HG02870 (cell line): ENCODE results near the gene CCDC74A.
"Not testable (repeated sequence)": the region's sequence is repeated elsewhere in the genome, so short reads cannot be mapped to it uniquely, and the experiment has no call there.

Experiments
- ATAC-seq: cut with Tn5 transposase; IDR thresholded peaks from one replicate; pipeline ENCODE4 v1.9.1; 2021; ENCODE audit warnings: mild to moderate bottlenecking, moderate library complexity; ENCODE audit not compliant: unreplicated experiment

The CCDC74A gene

GRCh38 chr2:131525256-131525655 is 2.4 kb upstream of the CCDC74A start:
- not testable (repeated sequence) for ATAC-seq

DNA sequence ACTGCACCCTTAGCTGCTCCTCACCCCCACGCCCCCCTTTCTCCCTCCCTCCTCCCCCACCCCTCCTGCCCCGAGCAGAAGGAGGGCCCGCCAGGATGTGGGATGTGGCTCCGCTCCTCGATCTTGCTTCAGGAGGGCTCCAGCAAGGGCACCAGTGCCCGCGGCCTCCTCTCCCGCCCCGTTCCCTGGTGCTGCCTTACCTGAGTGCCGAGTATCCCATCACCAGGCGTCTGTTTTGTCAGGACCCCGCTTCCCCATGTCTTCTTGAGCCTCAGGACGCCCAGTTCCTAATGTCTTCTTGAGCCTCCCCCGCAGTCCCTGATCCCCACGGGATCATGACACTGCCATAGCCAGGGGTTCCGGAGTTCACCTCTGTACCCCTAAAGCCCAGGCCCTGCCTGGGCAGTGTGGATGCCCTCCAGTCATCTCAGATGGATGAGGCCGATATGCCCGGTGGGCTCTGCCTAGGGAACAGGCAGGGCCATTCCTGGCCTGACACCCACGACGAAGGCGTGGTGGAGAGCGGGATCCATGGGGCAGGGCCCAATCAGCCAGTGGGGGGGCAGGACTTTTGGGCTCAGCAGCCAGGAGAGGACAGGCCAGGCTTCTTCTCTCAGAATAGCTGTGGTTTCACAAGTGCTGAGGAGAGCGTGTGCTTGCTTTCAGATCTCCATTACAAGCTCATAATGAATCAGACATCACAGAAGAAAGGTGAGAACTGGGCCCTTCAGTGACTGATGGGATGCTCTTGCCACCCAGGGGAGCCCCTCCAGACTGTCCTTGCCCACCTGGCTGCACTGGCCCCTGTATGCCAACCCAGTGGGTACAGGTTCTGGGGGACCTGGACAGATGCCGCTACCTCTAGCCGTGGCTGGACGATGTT is 1.5 kb downstream of the CCDC74A start:
- peak; percentile 56 for ATAC-seq

DNA sequence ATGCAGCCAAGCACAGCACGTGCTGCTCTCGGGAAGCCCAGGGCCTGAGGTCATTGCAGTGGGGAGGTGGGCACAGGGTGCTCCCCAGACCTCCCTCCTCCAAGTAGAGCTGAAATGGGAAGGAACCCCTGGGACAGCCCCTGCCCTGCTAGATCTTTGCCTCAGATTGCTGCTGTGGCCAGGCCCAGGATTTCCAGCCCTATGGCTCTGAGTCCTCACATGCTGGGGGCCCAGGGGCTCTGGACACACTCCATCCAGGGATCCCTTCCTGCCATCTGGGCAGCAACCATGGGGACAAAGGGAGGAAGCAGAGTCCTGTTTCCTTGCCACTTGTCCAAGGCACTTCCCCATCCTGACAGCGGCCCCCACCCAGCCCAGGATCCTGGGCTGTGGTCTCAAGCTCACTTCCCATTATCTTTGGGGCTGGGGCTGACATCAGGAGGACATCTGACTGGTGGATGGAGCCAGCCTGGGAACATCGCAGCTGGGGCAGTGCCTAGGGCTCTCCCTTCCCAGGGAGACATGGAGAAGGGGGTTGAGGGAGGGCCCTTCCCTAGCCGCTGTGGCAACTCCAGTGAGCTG is 2.3 kb downstream of the CCDC74A start:
- not testable (repeated sequence) for ATAC-seq

GRCh38 chr2:131530626-131531344 is 3.1 kb downstream of the CCDC74A start:
- not testable (repeated sequence) for ATAC-seq

- ATAC-seq: not testable (repeated sequence)
These were observed 4.0 kb downstream of the CCDC74A start for GRCh38 chr2:131531547-131532185.

DNA sequence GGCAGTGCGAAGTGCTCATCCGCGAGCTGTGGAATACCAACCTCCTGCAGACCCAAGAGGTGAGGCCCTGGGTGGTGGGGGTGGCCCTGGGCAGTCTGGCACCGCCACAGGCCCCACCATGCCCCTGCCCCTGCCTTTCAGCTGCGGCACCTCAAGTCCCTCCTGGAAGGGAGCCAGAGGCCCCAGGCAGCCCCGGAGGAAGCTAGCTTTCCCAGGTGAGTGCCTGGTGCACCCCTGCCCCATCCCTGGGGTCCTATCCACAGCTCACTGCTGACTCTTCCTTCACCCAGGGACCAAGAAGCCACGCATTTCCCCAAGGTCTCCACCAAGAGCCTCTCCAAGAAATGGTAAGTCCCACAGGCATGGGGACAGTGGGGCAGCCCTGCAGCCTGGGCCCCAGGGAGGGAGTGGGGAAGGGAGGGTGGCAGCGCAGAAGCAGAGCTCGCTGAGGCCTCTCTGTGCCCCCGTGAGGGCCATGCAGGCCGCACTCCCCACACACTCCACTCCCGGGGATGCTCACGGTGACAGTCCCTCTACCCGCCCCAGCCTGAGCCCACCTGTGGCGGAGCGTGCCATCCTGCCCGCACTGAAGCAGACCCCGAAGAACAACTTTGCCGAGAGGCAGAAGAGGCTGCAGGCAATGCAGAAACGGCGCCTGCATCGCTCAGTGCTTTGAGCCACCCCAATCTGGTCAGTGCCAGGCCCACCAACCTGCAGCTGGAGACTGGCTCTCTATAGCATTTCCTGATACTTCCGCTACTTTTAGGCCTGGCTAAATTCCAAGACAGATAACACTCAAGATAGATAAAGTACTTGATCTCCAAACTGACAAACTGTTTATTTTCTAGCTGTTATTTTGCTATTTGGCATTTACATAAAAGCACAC is 5.3 kb downstream of the CCDC74A start:
- not testable (repeated sequence) for ATAC-seq

DNA sequence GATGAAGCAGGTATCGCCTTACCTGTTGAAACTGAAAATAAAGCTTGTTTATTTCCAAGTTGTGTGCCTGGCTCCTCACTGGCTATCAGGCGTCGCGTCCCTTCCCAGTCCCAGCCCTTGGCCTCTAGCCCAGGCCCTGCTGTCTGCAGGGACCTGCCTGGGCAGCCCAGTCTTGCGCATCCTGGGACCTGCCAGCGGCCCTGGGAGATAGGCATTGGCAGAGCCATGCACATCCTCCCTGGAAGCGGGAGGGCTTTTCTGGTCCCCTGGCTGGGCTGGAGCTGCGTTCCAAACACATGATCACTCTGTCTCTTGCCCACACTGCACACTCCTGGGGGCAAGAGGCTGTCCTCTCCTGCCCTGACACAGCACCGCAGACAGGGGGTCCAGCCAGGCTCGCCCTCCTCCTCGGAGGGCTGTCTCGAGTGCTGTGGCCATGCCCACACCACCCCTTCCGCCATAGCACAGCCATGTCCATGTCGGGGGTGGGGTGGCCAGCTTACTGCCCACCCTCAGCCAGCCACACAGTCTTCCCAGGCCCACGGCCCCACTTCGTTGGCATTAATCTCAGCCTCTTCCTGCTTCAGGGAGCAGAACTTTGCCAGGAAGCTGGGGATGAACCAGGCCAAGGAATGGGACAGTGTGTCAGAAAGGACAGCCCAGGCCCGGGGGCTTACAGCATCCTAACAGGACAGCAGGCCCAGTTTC is 6.1 kb downstream of the CCDC74A start:
- not testable (repeated sequence) for ATAC-seq

- ATAC-seq: not testable (repeated sequence)
These were observed 6.6 kb downstream of the CCDC74A start for GRCh38 chr2:131534317-131534672.

DNA sequence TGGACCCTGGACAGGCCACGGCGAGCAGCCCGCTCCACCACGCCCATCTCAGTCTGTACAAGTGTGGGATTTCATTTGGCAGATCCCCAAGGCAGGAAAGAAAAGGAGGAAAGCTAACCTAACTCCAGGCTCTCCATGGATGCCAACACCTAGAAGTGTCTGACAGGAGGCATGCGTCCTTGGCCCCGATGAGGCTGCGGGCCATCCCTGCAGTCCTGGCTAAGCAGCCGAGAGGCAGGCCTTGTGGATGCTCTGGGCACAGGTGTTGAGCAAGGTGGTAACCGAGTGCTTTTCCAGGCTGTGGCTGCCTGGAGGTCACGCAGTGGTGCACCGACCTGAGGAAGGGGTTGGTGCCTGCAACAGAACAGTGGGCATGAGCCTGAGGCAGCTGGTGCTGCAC is 7.3 kb downstream of the CCDC74A start:
- not testable (repeated sequence) for ATAC-seq

- no peak for ATAC-seq
These were observed 7.8 kb downstream of the CCDC74A start for GRCh38 chr2:131535526-131535925.

- not testable (repeated sequence) for ATAC-seq
These were observed 8.5 kb downstream of the CCDC74A start for GRCh38 chr2:131535951-131536826.

DNA sequence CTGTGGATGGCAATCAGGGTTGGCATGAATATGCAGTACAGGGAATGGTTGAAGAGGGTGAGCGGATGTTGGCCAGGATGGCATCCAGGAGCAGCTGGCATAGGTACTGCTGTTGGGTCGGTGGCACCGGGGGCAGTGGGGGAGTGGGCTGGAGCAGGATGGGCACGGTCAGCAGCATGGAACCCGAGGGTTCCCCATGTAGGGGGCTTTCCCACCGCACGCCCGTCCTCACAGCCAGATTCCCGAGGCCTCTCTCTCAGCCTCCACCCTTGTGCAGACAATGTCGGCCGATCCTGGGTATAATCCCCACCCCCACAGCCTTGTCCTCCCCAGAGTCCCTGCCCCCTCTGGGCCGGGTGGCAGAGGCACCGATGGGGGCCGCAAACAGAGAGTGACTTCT is 9.2 kb downstream of the CCDC74A start:
- ATAC-seq: not testable (repeated sequence)

GRCh38 chr2:131538856-131539255 is 11.2 kb downstream of the CCDC74A start:
- ATAC-seq: not testable (repeated sequence)

DNA sequence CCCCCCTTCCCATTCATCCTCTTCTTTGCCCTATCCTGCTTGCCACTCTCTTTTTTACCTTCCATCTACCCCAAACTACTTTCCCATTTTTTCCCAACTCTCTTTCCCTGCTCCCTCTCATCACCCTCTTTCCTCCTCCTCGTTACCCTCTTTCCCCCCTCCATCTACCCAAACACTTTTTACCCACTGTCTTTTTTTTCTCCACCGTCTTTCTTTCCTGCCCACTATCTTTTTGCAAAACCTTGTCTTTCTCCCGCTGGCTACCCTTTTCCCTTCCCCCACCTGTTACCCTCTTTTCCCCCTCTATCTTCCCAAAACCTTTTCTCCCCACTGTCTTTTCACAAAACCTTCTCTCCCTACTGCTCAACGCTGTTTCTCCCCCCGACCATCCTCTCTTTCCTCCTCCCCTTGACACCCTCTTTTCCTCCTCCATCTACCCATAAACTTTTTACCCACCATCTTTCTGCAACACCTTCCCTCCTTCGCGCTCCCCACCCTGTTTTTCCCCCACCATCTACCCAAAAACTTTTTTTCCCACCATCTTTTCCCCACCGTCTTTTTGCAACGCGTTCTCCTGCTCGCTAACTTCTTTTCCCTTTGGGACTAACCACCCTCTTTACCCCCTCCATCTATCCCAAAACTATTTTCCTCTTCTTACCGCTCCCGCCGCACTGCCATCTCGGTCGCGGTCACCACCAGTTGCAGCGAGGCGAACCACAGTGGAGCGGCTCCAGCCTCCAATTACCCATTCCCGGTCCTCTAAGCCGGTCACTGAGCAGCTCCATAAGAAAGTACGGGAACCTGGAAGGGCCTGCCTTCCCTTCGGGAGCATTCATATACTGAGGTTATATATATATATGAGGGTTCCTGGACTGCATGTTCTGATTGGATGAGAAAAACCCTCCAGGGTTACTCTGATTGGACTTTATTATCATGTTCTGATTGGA is 15.0 kb downstream of the CCDC74A start:
- no peak for ATAC-seq

- ATAC-seq: no peak
These were observed 15.8 kb downstream of the CCDC74A start for GRCh38 chr2:131543385-131543891.

- ATAC-seq: not testable (repeated sequence)
These were observed 16.5 kb downstream of the CCDC74A start for GRCh38 chr2:131544006-131544812.
